ENCODE data around the gene NKX6-1.

Gene NKX6-1

GRCh38 chr4:84477738-84478137, 21.4 kb downstream of the NKX6-1 start:
- no peak for DNase-seq (ENCODE audit: low read depth)

- DNase-seq (ENCODE audit: low read depth) = no peak
Measured at GRCh38 chr4:84474107-84474506, 25.0 kb downstream of the NKX6-1 start.

GRCh38 chr4:84472154-84472553, 26.9 kb downstream of the NKX6-1 start:
- no peak for DNase-seq (ENCODE audit: low read depth)

GRCh38 chr4:84470204-84470785, 28.8 kb downstream of the NKX6-1 start:
- DNase-seq (ENCODE audit: low read depth) = no peak

GRCh38 chr4:84467601-84468000, 31.5 kb downstream of the NKX6-1 start:
- DNase-seq (ENCODE audit: low read depth) = no peak

- DNase-seq (ENCODE audit: low read depth) = no peak
Measured at GRCh38 chr4:84459783-84460182, 39.3 kb downstream of the NKX6-1 start.

- DNase-seq (ENCODE audit: low read depth) = no peak
Measured at GRCh38 chr4:84456157-84456556, 42.9 kb downstream of the NKX6-1 start.

GRCh38 chr4:84455697-84456096, 43.4 kb downstream of the NKX6-1 start:
- DNase-seq (ENCODE audit: low read depth) = no peak

GRCh38 chr4:84451546-84451945, 47.5 kb downstream of the NKX6-1 start:
- DNase-seq (ENCODE audit: low read depth) = no peak

GRCh38 chr4:84443523-84443922, 55.6 kb downstream of the NKX6-1 start:
- DNase-seq (ENCODE audit: low read depth) = no peak

- no peak for DNase-seq (ENCODE audit: low read depth)
Measured at GRCh38 chr4:84442778-84443177, 56.3 kb downstream of the NKX6-1 start.

All from activated T-cell treated with anti-CD3 and anti-CD28 coated beads for 1 hour (primary cell).